Activated CD8-positive, alpha-beta memory T cell treated with anti-CD3 and anti-CD28 coated beads, Interleukin-2, amount 50 U/mL, for 48 hours (primary cell): ENCODE data around the gene ZNF354C.
"Not testable (repeated sequence)": the region's sequence is repeated elsewhere in the genome, so short reads cannot be mapped to it uniquely, and the experiment has no call there.

Source experiments
- DNase-seq: peaks from one replicate; pipeline ENCODE4 v3.0.0-alpha.2; 2020

ZNF354C gene

GRCh38 chr5:179060116-179061008 is at the start of gene ZNF354C:
ZNF354C (plus strand) TSS chr5:179060373; CDS start chr5:179062069, 1,696 bp downstream.
- DNase-seq, result peak; percentile 90

GRCh38 chr5:179023528-179024189 is 36.5 kb upstream of the ZNF354C start, which contains the start of gene ZNF879:
ZNF879 (plus strand) TSS chr5:179023804; CDS start chr5:179025005, 1,201 bp downstream.
- DNase-seq, result peak; percentile 95

- DNase-seq, result no peak
Measured at GRCh38 chr5:179033004-179033580, 27.1 kb upstream of the ZNF354C start.

- DNase-seq, result no peak
Measured at GRCh38 chr5:179044765-179045164, 15.4 kb upstream of the ZNF354C start.

GRCh38 chr5:179051784-179052183 is 8.4 kb upstream of the ZNF354C start:
- DNase-seq, result no peak

GRCh38 chr5:179054036-179054785 is 6.0 kb upstream of the ZNF354C start:
- DNase-seq, result no peak

GRCh38 chr5:179054876-179055275 is 5.3 kb upstream of the ZNF354C start:
- no peak for DNase-seq

GRCh38 chr5:179055436-179055835 is 4.7 kb upstream of the ZNF354C start:
- DNase-seq, result no peak

GRCh38 chr5:179055841-179056240 is 4.3 kb upstream of the ZNF354C start:
- DNase-seq, result no peak

- DNase-seq, result no peak
Measured at GRCh38 chr5:179061025-179061424, 852 bp downstream of the ZNF354C start.

- DNase-seq, result no peak
Measured at GRCh38 chr5:179065703-179066102, 5.5 kb downstream of the ZNF354C start.

- DNase-seq, result no peak
Measured at GRCh38 chr5:179079165-179079987, 19.2 kb downstream of the ZNF354C start.

GRCh38 chr5:179080724-179081123 is 20.6 kb downstream of the ZNF354C start:
- DNase-seq, result no peak

GRCh38 chr5:179089502-179089901 is 29.3 kb downstream of the ZNF354C start:
- no peak for DNase-seq

- DNase-seq, result not testable (repeated sequence)
Measured at GRCh38 chr5:179101282-179101681, 41.1 kb downstream of the ZNF354C start.

- DNase-seq, result no peak
Measured at GRCh38 chr5:179110528-179110927, 50.4 kb downstream of the ZNF354C start.

GRCh38 chr5:179111267-179112207 is 51.4 kb downstream of the ZNF354C start:
- DNase-seq, result no peak

GRCh38 chr5:179112469-179113142 is 52.4 kb downstream of the ZNF354C start:
- DNase-seq, result no peak

GRCh38 chr5:179113143-179113530 is 53.0 kb downstream of the ZNF354C start:
- DNase-seq, result no peak
